MCF 10A (cell line): ENCODE results near the gene SEMA3A. TPM values are rescaled to one million over a fixed set of nuclear protein-coding genes. Genes with fewer than 3 reads are reported as not detected.

ENCODE experiments used
- BruUV-seq: library from RNA; stranded (reverse); fragments of 400-500 nt; replicated peaks from 2 replicates; lab custom pipeline; 2021; lab: Mats Ljungman, UMichigan
- CTCF ChIA-PET: fragments of 300-600 bp; sonication (Branson Sonifier 250); formaldehyde crosslinking; extraction: SDS; loops from one replicate; lab custom pipeline; 2021; ENCODE audit warnings: antibody characterized with exemption, inconsistent platforms; lab: Yijun Ruan, JAX
- POLR2A ChIA-PET: fragments of 300-600, 350-650 bp; sonication (Branson Sonifier 250); formaldehyde crosslinking; extraction: SDS; loops from one replicate; lab custom pipeline; 2020; ENCODE audit warnings: antibody characterized with exemption, inconsistent platforms; lab: Yijun Ruan, JAX
- DNase-seq: peaks from one replicate; pipeline ENCODE4 v3.0.0-alpha.2; 2018; ENCODE audit not compliant: unreplicated experiment
- H3K27ac Mint-ChIP-seq: one replicate; pipeline ENCODE4 v1.8.0; 2022; ENCODE audit warnings: mild to moderate bottlenecking, low read depth, mixed read lengths; ENCODE audit not compliant: unreplicated experiment
- H3K27me3 Mint-ChIP-seq: one replicate; pipeline ENCODE4 v1.8.0; 2022; ENCODE audit warnings: mixed read lengths; ENCODE audit not compliant: insufficient read depth, unreplicated experiment
- H3K36me3 Mint-ChIP-seq: one replicate; pipeline ENCODE4 v1.8.0; 2022; ENCODE audit warnings: mild to moderate bottlenecking, moderate library complexity, mixed read lengths; ENCODE audit not compliant: insufficient read depth, unreplicated experiment
- H3K4me1 Mint-ChIP-seq: one replicate; pipeline ENCODE4 v1.8.0; 2022; ENCODE audit warnings: mixed read lengths; ENCODE audit not compliant: insufficient read depth, unreplicated experiment
- H3K4me3 Mint-ChIP-seq: one replicate; pipeline ENCODE4 v1.8.0; 2022; ENCODE audit warnings: mild to moderate bottlenecking, moderate library complexity, mixed read lengths; ENCODE audit not compliant: unreplicated experiment
- H3K9me3 Mint-ChIP-seq: one replicate; pipeline ENCODE4 v1.8.0; 2022; ENCODE audit warnings: mixed read lengths; ENCODE audit not compliant: unreplicated experiment
- CTCF ChIP-seq: fragments of 200-600 bp; IDR thresholded peaks from one replicate; pipeline ENCODE4 v1.8.0; 2022; ENCODE audit warnings: antibody characterized with exemption, mild to moderate bottlenecking; ENCODE audit not compliant: unreplicated experiment
- intact Hi-C: fragments of 100-400 bp; cut with micrococcal nuclease; formaldehyde crosslinking; loops from 2 replicates; pipeline ENCODE4 v1.14.1; 2022
- total RNA-seq: library from RNA; stranded (reverse); gene quantifications from 2 replicates; pipeline ENCODE4 v1.2.3, GENCODE V29; 2022

SEMA3A gene
- total RNA-seq, 1 experiment from 2014 or later: 3.2 TPM

- no peak for TF ChIP-seq CTCF
- H3K27me3 Mint-ChIP-seq: no peaks in the 10 kb centered on the region
- H3K4me3 Mint-ChIP-seq: no peak overlapping the region
- BruUV-seq: no TSS peak
- H3K4me1 Mint-ChIP-seq: peaks cover 4% of the 10 kb centered on the region
- CTCF ChIA-PET: no interaction called here
- no peak overlapping the region for H3K27ac Mint-ChIP-seq
- intact Hi-C loops: no loop called here
- no peak for DNase-seq
- POLR2A ChIA-PET: no interaction called here
- H3K9me3 Mint-ChIP-seq: no peaks in the 10 kb centered on the region
- H3K36me3 Mint-ChIP-seq: no peaks in the 10 kb centered on the region
These were observed 8.3 kb upstream of the SEMA3A start for GRCh38 chr7:84202855-84203254.

GRCh38 chr7:84200859-84201258 lies 6.3 kb upstream of the SEMA3A start:
- no peak for DNase-seq
- POLR2A ChIA-PET: interaction anchor here (0.7 to 1.3 kb wide), 3 partner anchors 9 to 328 kb away, joined by 3 to 4 read pairs (median 3); no protein-coding TSS in a partner anchor
- TF ChIP-seq CTCF: no peak
- no peaks in the 10 kb centered on the region for H3K9me3 Mint-ChIP-seq
- no peak overlapping the region for H3K4me3 Mint-ChIP-seq
- CTCF ChIA-PET: no interaction called here
- no peak overlapping the region for H3K27ac Mint-ChIP-seq
- intact Hi-C loops: no loop called here
- peaks cover 4% of the 10 kb centered on the region for H3K4me1 Mint-ChIP-seq
- no peaks in the 10 kb centered on the region for H3K36me3 Mint-ChIP-seq
- H3K27me3 Mint-ChIP-seq: no peaks in the 10 kb centered on the region
- no TSS peak for BruUV-seq

- Mint-ChIP-seq H3K27ac (no peak overlapping the region), H3K36me3 (no peaks in the 10 kb centered on the region), H3K4me1 (peaks cover 4% of the 10 kb centered on the region), H3K27me3 (no peaks in the 10 kb centered on the region), H3K9me3 (no peaks in the 10 kb centered on the region), H3K4me3 (no peak overlapping the region)
- intact Hi-C loops: no loop called here
- TF ChIP-seq CTCF: no peak
- CTCF ChIA-PET: no interaction called here
- DNase-seq: no peak
- BruUV-seq: no TSS peak
- POLR2A ChIA-PET: no interaction called here
These were observed 4.6 kb upstream of the SEMA3A start for GRCh38 chr7:84199216-84199615.

GRCh38 chr7:84196084-84196503 lies 1.5 kb upstream of the SEMA3A start:
- intact Hi-C loops: no loop called here
- Mint-ChIP-seq H3K4me1 (peaks cover 9% of the 10 kb centered on the region), H3K4me3 (no peak overlapping the region), H3K27ac (no peak overlapping the region), H3K9me3 (no peaks in the 10 kb centered on the region), H3K36me3 (no peaks in the 10 kb centered on the region), H3K27me3 (no peaks in the 10 kb centered on the region)
- ChIA-PET CTCF (interaction anchor here (0.7 to 0.9 kb wide), 2 partner anchors 20 to 825 kb away, joined by 4 read pairs; no protein-coding TSS in a partner anchor), POLR2A (interaction anchor here (0.9 to 1.4 kb wide), 2 partner anchors 13 to 263 kb away, joined by 3 to 4 read pairs; no protein-coding TSS in a partner anchor)
- no TSS peak for BruUV-seq
- no peak for DNase-seq
- no peak for TF ChIP-seq CTCF
